MCF 10A (cell line): Measurements from ENCODE around the gene PEX11G. TPM values are rescaled to one million over a fixed set of nuclear protein-coding genes. Genes with fewer than 3 reads are reported as not detected.

Experiments used
- BruUV-seq: library from RNA; stranded (reverse); fragments of 400-500 nt; replicated peaks from 2 replicates; lab custom pipeline; 2021; lab: Mats Ljungman, UMichigan
- CTCF ChIA-PET: fragments of 300-600 bp; sonication (Branson Sonifier 250); formaldehyde crosslinking; extraction: SDS; loops from one replicate; lab custom pipeline; 2021; ENCODE audit warnings: antibody characterized with exemption, inconsistent platforms; lab: Yijun Ruan, JAX
- POLR2A ChIA-PET: fragments of 300-600, 350-650 bp; sonication (Branson Sonifier 250); formaldehyde crosslinking; extraction: SDS; loops from one replicate; lab custom pipeline; 2020; ENCODE audit warnings: antibody characterized with exemption, inconsistent platforms; lab: Yijun Ruan, JAX
- DNase-seq: peaks from one replicate; pipeline ENCODE4 v3.0.0-alpha.2; 2018; ENCODE audit not compliant: unreplicated experiment
- H3K27ac Mint-ChIP-seq: one replicate; pipeline ENCODE4 v1.8.0; 2022; ENCODE audit warnings: mild to moderate bottlenecking, low read depth, mixed read lengths; ENCODE audit not compliant: unreplicated experiment
- H3K27me3 Mint-ChIP-seq: one replicate; pipeline ENCODE4 v1.8.0; 2022; ENCODE audit warnings: mixed read lengths; ENCODE audit not compliant: insufficient read depth, unreplicated experiment
- H3K36me3 Mint-ChIP-seq: one replicate; pipeline ENCODE4 v1.8.0; 2022; ENCODE audit warnings: mild to moderate bottlenecking, moderate library complexity, mixed read lengths; ENCODE audit not compliant: insufficient read depth, unreplicated experiment
- H3K4me1 Mint-ChIP-seq: one replicate; pipeline ENCODE4 v1.8.0; 2022; ENCODE audit warnings: mixed read lengths; ENCODE audit not compliant: insufficient read depth, unreplicated experiment
- H3K4me3 Mint-ChIP-seq: one replicate; pipeline ENCODE4 v1.8.0; 2022; ENCODE audit warnings: mild to moderate bottlenecking, moderate library complexity, mixed read lengths; ENCODE audit not compliant: unreplicated experiment
- H3K9me3 Mint-ChIP-seq: one replicate; pipeline ENCODE4 v1.8.0; 2022; ENCODE audit warnings: mixed read lengths; ENCODE audit not compliant: unreplicated experiment
- CTCF ChIP-seq: fragments of 200-600 bp; IDR thresholded peaks from one replicate; pipeline ENCODE4 v1.8.0; 2022; ENCODE audit warnings: antibody characterized with exemption, mild to moderate bottlenecking; ENCODE audit not compliant: unreplicated experiment
- intact Hi-C: fragments of 100-400 bp; cut with micrococcal nuclease; formaldehyde crosslinking; loops from 2 replicates; pipeline ENCODE4 v1.14.1; 2022
- total RNA-seq: library from RNA; stranded (reverse); gene quantifications from 2 replicates; pipeline ENCODE4 v1.2.3, GENCODE V29; 2022

PEX11G gene
- total RNA-seq, 1 experiment from 2014 or later: 5.5 TPM

DNA sequence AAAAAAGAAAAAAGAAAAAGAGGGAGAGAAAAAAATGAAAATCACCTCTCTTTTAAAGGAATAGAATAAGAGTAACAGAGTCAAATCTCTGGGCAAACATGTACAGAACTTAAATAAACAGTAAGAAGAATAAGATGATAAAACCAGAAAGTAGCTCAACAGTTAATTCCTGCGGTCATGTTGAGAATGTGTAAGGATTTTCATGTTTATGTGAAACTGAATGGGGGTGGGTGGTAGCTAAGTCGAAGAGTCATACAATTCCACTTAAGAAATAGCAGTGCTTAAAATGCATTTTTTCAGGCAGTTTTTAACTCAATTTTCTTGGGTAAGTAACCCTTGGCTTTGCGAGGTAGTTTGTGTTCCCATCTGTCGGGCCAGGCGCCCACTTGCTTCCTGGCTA, 60.9 kb downstream of the PEX11G start:
- H3K27ac Mint-ChIP-seq: no peak overlapping the region
- H3K27me3 Mint-ChIP-seq: no peaks in the 10 kb centered on the region
- TF ChIP-seq CTCF: no peak
- ChIA-PET CTCF (interaction anchor here (0.6 to 0.7 kb wide), 3 partner anchors 35 to 140 kb away, joined by 3 to 4 read pairs (median 3); no protein-coding TSS in a partner anchor), POLR2A (interaction anchor here (1.2 to 8.1 kb wide), 2 partner anchors 10 to 33 kb away, joined by 4 to 65 read pairs; no protein-coding TSS in a partner anchor)
- intact Hi-C loops: no loop called here
- peaks cover 9% of the 10 kb centered on the region for H3K4me1 Mint-ChIP-seq
- no TSS peak for BruUV-seq
- no peaks in the 10 kb centered on the region for H3K36me3 Mint-ChIP-seq
- no peaks in the 10 kb centered on the region for H3K9me3 Mint-ChIP-seq
- no peak for DNase-seq
- H3K4me3 Mint-ChIP-seq: no peak overlapping the region

DNA sequence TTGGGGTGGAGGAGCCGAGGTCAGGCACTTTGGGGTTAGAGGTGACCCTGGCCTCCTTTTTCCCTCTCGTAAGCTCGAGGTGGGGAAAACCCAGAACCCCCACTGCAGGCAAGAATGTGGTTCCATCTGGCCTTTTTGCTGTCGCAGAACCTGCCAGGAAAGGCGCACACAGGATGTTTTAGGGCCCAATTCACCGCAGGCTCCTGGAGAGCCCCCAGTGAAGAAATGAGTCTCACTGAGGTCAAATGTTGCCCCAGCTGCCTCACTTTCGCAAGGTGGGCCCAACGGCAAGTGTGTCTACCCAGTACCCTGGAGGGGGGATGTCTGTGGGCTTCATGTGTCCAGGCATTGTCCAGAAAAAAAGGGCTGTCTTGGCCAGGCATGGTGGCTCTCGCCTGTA, 61.8 kb downstream of the PEX11G start:
- intact Hi-C loops: no loop called here
- H3K4me1 Mint-ChIP-seq: peaks cover 16% of the 10 kb centered on the region
- H3K4me3 Mint-ChIP-seq: no peak overlapping the region
- BruUV-seq: no TSS peak
- ChIA-PET POLR2A (interaction anchor here (1.2 to 8.1 kb wide), 2 partner anchors 11 to 32 kb away, joined by 4 to 65 read pairs; no protein-coding TSS in a partner anchor), CTCF (interaction anchor here (0.6 kb wide), 1 partner anchor 34 kb away, joined by 4 read pairs; no protein-coding TSS in a partner anchor)
- no peaks in the 10 kb centered on the region for H3K27me3 Mint-ChIP-seq
- H3K36me3 Mint-ChIP-seq: peaks cover 2% of the 10 kb centered on the region
- H3K27ac Mint-ChIP-seq: no peak overlapping the region
- TF ChIP-seq CTCF: no peak
- H3K9me3 Mint-ChIP-seq: no peaks in the 10 kb centered on the region
- DNase-seq: no peak

Other genes starting within 250 kb of the PEX11G start
- gene INSR, start 194.6 kb downstream of the PEX11G start, total RNA-seq: 8.8 and 11.8 TPM in 2 replicates
- gene ARHGEF18, start 140.1 kb downstream of the PEX11G start, total RNA-seq: 31.5 and 34.6 TPM in 2 replicates
- 16.9 and 17.7 TPM in 2 replicates for gene ZNF358, start 27.1 kb upstream of the PEX11G start, total RNA-seq
- 10.8 and 13.9 TPM in 2 replicates for gene MCOLN1, start 33.6 kb upstream of the PEX11G start, total RNA-seq
- gene PNPLA6, start 46.7 kb upstream of the PEX11G start, total RNA-seq: 75.8 and 96.1 TPM in 2 replicates
- 6.7 and 9.1 TPM in 2 replicates for gene CAMSAP3, start 106.8 kb upstream of the PEX11G start, total RNA-seq
- gene XAB2, start 140.5 kb upstream of the PEX11G start, total RNA-seq: 28.7 and 29.4 TPM in 2 replicates
- gene PET100, start 140.8 kb upstream of the PEX11G start, total RNA-seq: 53.9 and 101 TPM in 2 replicates
- gene PCP2, start 144.7 kb upstream of the PEX11G start, total RNA-seq: not detected in 2 replicates
- gene STXBP2, start 148.1 kb upstream of the PEX11G start, total RNA-seq: 94.4 and 102 TPM in 2 replicates
- gene RETN, start 180.0 kb upstream of the PEX11G start, total RNA-seq: not detected in 2 replicates
- 0.44 TPM in 1 of 2 replicates, not detected in the other for gene MCEMP1, start 188.1 kb upstream of the PEX11G start, total RNA-seq
- 123 and 155 TPM in 2 replicates for gene TRAPPC5, start 191.8 kb upstream of the PEX11G start, total RNA-seq
- not detected in 2 replicates for gene FCER2, start 213.1 kb upstream of the PEX11G start, total RNA-seq
- not detected in 2 replicates for gene CLEC4G, start 243.1 kb upstream of the PEX11G start, total RNA-seq